Fibroblast of lung (primary cell): ENCODE data around the gene CENPV. TPM values are rescaled to one million over a fixed set of nuclear protein-coding genes. Genes with fewer than 3 reads are reported as not detected.

Experiments used
- DNase-seq, 2 donors: peaks; one replicate each; pipeline versions ENCODE4 v3.0.0 to v3.0.0-alpha.2; 2010; ENCODE audit warnings: low read depth in 2 of 2
- H2AFZ ChIP-seq: 2 replicates; pipeline ENCODE4 v1.5.1; 2012; ENCODE audit warnings: low read length, control low read depth, inconsistent platforms
- H3K27ac ChIP-seq: 2 replicates; pipeline ENCODE4 v1.5.1; 2011; ENCODE audit warnings: low read length, control low read depth; ENCODE audit not compliant: insufficient read depth
- H3K27me3 ChIP-seq: 2 replicates; pipeline ENCODE4 v1.5.1; 2011; ENCODE audit warnings: mild to moderate bottlenecking, low read length; ENCODE audit not compliant: control insufficient read depth, insufficient read depth
- H3K36me3 ChIP-seq: 2 replicates; pipeline ENCODE4 v1.5.1; 2011; ENCODE audit warnings: low read length; ENCODE audit not compliant: control insufficient read depth, insufficient read depth
- H3K4me1 ChIP-seq: 2 replicates; pipeline ENCODE4 v1.5.1; 2011; ENCODE audit warnings: low read length; ENCODE audit not compliant: control insufficient read depth, insufficient read depth; ENCODE audit errors: extremely low read depth
- H3K4me2 ChIP-seq: 2 replicates; pipeline ENCODE4 v1.5.1; 2011; ENCODE audit warnings: low read length, control low read depth; ENCODE audit not compliant: insufficient read depth; ENCODE audit errors: extremely low read depth
- H3K4me3 ChIP-seq, 4 experiments: fragments of 200-600 bp in 1 of 4; sonication (generic) in 1 of 4; replicated peaks in 1 of 4; 2 replicates each; pipeline ENCODE4 v1.5.1; 2011 to 2016; ENCODE audit warnings: low read length in 4 of 4, low read depth in 3 of 4, mild to moderate bottlenecking in 3 of 4, control low read depth in 2 of 4, inconsistent platforms in 1 of 4, mixed read lengths in 1 of 4; ENCODE audit not compliant: insufficient read depth in 1 of 4; ENCODE audit errors: control extremely low read depth in 1 of 4
- H3K79me2 ChIP-seq: 2 replicates; pipeline ENCODE4 v1.5.1; 2012; ENCODE audit warnings: mild to moderate bottlenecking, low read length, inconsistent platforms; ENCODE audit not compliant: control insufficient read depth, insufficient read depth
- H3K9ac ChIP-seq: 2 replicates; pipeline ENCODE4 v1.5.1; 2011; ENCODE audit warnings: mild to moderate bottlenecking, low read length, control low read depth; ENCODE audit not compliant: insufficient read depth
- H3K9me3 ChIP-seq: 2 replicates; pipeline ENCODE4 v1.5.1; 2012; ENCODE audit warnings: low read depth, low read length; ENCODE audit not compliant: control insufficient read depth, insufficient read depth
- H4K20me1 ChIP-seq: 2 replicates; pipeline ENCODE4 v1.5.1; 2011; ENCODE audit warnings: low read length; ENCODE audit not compliant: control insufficient read depth, insufficient read depth; ENCODE audit errors: extremely low read depth
- EZH2 ChIP-seq: IDR thresholded peaks from 2 replicates; pipeline ENCODE4 v1.5.1; 2012; ENCODE audit warnings: low read length, control low read depth, mild to moderate bottlenecking; ENCODE audit errors: missing control alignments
- polyA plus RNA-seq, 2 donors: library from polyadenylated mRNA; depleted of rRNA in 1 of 2; stranded (reverse) in 1 of 2; unstranded in 1 of 2; fragments of >200 nt; gene quantifications; 2 replicates each; pipeline ENCODE4 v1.2.1, GENCODE V29; 2011 to 2012; ENCODE audit warnings: missing spikeins in 1 of 2
- total RNA-seq: library from RNA; depleted of rRNA; stranded (reverse); fragments of >200 nt; gene quantifications from 2 replicates; pipeline ENCODE4 v1.2.1, GENCODE V29; 2014

CENPV gene
- total and polyA plus RNA-seq, 2 donors (not counting 1 experiment from before 2014, with no cell fraction given), result 9.2 to 25.1 TPM

DNA sequence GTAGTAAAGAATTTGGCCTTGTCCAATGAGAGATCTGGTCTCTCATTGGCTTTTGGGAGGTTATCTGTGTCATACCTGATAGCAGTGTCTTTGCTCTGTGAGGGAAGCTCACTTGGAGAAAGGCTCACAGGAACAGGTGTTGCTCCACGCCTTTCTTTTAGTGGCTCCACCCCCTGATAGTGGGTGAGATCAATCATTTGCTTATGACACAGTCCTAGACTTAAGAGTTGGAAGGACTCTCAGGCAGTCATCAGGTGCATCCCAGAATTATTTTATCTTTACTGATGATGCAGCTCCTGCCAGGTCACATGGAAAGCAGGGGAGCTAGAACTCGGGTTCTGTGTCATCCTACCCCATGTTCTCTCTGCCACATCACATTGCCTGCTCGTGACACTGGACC lies 59.3 kb downstream of the CENPV start:
- no peaks in the 10 kb centered on the region for H3K36me3 ChIP-seq
- H3K79me2 ChIP-seq, result no peaks in the 10 kb centered on the region
- H3K9me3 ChIP-seq, result no peaks in the 10 kb centered on the region
- H3K27ac ChIP-seq, result no peak overlapping the region
- H3K27me3 ChIP-seq, result no peaks in the 10 kb centered on the region
- H4K20me1 ChIP-seq, result no peaks in the 10 kb centered on the region
- no peak overlapping the region for H3K4me2 ChIP-seq
- no peak overlapping the region for H2AFZ ChIP-seq
- no peak for TF ChIP-seq EZH2
- no peak overlapping the region for H3K9ac ChIP-seq
- H3K4me1 ChIP-seq, result no peaks in the 10 kb centered on the region
- no peak overlapping the region for H3K4me3 ChIP-seq
- no peak for DNase-seq

Other genes starting within 250 kb of the CENPV start
- 63.2 and 106 TPM in 2 replicates for gene NCOR1, start 137.9 kb downstream of the CENPV start, total RNA-seq
- 67.6 and 92.8 TPM in 2 replicates for gene NCOR1, start 137.9 kb downstream of the CENPV start, polyA plus RNA-seq
- 14.4 and 19.3 TPM in 2 replicates for gene PIGL, start 136.3 kb downstream of the CENPV start, total RNA-seq
- 12.6 and 16.4 TPM in 2 replicates for gene PIGL, start 136.3 kb downstream of the CENPV start, polyA plus RNA-seq
- gene UBB, start 27.6 kb upstream of the CENPV start, total RNA-seq, result 2,161 and 3,188 TPM in 2 replicates
- 1,190 and 2,089 TPM in 2 replicates for gene UBB, start 27.6 kb upstream of the CENPV start, polyA plus RNA-seq
- gene TRPV2, start 62.1 kb upstream of the CENPV start, total RNA-seq, result 56.2 and 74.5 TPM in 2 replicates
- gene TRPV2, start 62.1 kb upstream of the CENPV start, polyA plus RNA-seq, result 62.6 and 68.6 TPM in 2 replicates
- gene LRRC75A, start 138.7 kb upstream of the CENPV start, total RNA-seq, result 2.1 and 3.1 TPM in 2 replicates
- 0.64 and 1.7 TPM in 2 replicates for gene LRRC75A, start 138.7 kb upstream of the CENPV start, polyA plus RNA-seq
- gene ZNF287, start 215.7 kb upstream of the CENPV start, total RNA-seq, result 5.4 and 6.6 TPM in 2 replicates
- 5.5 and 6.7 TPM in 2 replicates for gene ZNF287, start 215.7 kb upstream of the CENPV start, polyA plus RNA-seq